ENCODE data around the gene BBS1.
"Not testable (repeated sequence)": the region's sequence is repeated elsewhere in the genome, so short reads cannot be mapped to it uniquely, and the experiment has no call there.

Gene BBS1

GRCh38 chr11:66541892-66542291 is 31.5 kb downstream of the BBS1 start:
- Histone ChIP-seq H3K9me3 (ENCODE audit: insufficient read depth, low read length) (no peaks in the 10 kb centered on the region), H3K4me1 (ENCODE audit: insufficient read depth, insufficient read length) (peaks cover 27% of the 10 kb centered on the region), H3K36me3 (ENCODE audit: insufficient read depth, insufficient read length, low read length) (peaks cover 30% of the 10 kb centered on the region), H3K27me3 (ENCODE audit: insufficient read depth, insufficient read length) (no peaks in the 10 kb centered on the region), H3K9ac (ENCODE audit: insufficient read length, low read depth) (peak overlapping the region; percentile 37), H3K4me3 (ENCODE audit: insufficient read length, low read depth) (no peak overlapping the region)
- TF ChIP-seq ZNF274 (IDR thresholded peaks at IDR 0.05; ENCODE audit: low read depth, low read length) = no peak
- no peak for DNase-seq (ENCODE audit: low read depth, low spot score)

- Histone ChIP-seq H3K4me1 (ENCODE audit: insufficient read depth, insufficient read length) (peaks cover 27% of the 10 kb centered on the region), H3K36me3 (ENCODE audit: insufficient read depth, insufficient read length, low read length) (peaks cover 26% of the 10 kb centered on the region)
- DNase-seq (ENCODE audit: low read depth, low spot score) = no peak
Measured at GRCh38 chr11:66542362-66542761, 31.9 kb downstream of the BBS1 start.

GRCh38 chr11:66543263-66544107 is 33.0 kb downstream of the BBS1 start:
- TF ChIP-seq ZNF274 (IDR thresholded peaks at IDR 0.05; ENCODE audit: low read depth, low read length) (no peak), SUZ12 (IDR thresholded peaks at IDR 0.05; ENCODE audit: extremely low read depth, insufficient read depth, insufficient read length) (no peak), YY1 (IDR thresholded peaks at IDR 0.05; ENCODE audit: insufficient read depth, insufficient read length) (no peak)
- H3K9me3 ChIP-seq (ENCODE audit: insufficient read depth, low read length) = no peaks in the 10 kb centered on the region
- no peaks in the 10 kb centered on the region for H3K27me3 ChIP-seq (ENCODE audit: insufficient read depth, insufficient read length)
- no peak overlapping the region for H3K4me3 ChIP-seq (ENCODE audit: insufficient read length, low read depth)
- no peak for DNase-seq (ENCODE audit: low read depth, low spot score)
- H3K4me1 ChIP-seq (ENCODE audit: insufficient read depth, insufficient read length) = peaks cover 29% of the 10 kb centered on the region
- peaks cover 25% of the 10 kb centered on the region for H3K36me3 ChIP-seq (ENCODE audit: insufficient read depth, insufficient read length, low read length)
- H3K9ac ChIP-seq (ENCODE audit: insufficient read length, low read depth) = peak overlapping the region; percentile 29

More at GRCh38 chr11:66542362-66542761, 31.9 kb downstream of the BBS1 start:
- Histone ChIP-seq H3K9me3 (ENCODE audit: insufficient read depth, low read length) (no peaks in the 10 kb centered on the region), H3K4me3 (ENCODE audit: insufficient read length, low read depth) (no peak overlapping the region), H3K27me3 (ENCODE audit: insufficient read depth, insufficient read length) (no peaks in the 10 kb centered on the region), H3K9ac (ENCODE audit: insufficient read length, low read depth) (peak overlapping the region; percentile 37)
- TF ChIP-seq SUZ12 (IDR thresholded peaks at IDR 0.05; ENCODE audit: extremely low read depth, insufficient read depth, insufficient read length) = no peak
- no peak for TF ChIP-seq ZNF274 (IDR thresholded peaks at IDR 0.05; ENCODE audit: low read depth, low read length)
- no peak for TF ChIP-seq YY1 (IDR thresholded peaks at IDR 0.05; ENCODE audit: insufficient read depth, insufficient read length)

DNA sequence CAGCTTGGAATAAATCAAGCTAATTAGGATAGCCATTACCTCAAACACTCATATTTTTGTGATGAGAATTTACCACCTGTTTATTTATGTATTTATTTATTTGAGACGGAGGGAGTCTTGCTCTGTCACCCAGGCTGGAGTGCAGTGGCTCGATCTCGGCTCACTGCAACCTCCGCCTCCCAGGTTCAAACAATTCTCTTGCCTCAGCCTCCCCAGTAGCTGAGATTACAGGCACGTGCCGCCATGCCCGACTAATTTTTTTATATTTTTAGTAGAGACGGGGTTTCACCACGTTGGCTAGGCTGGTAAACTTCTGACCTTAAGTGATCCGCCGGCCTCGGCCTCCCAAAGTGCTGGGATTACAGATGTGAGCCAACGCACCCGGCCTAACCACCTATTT is 34.5 kb downstream of the BBS1 start:
- Histone ChIP-seq H3K4me3 (ENCODE audit: insufficient read length, low read depth) (peak overlapping the region; percentile 89), H3K36me3 (ENCODE audit: insufficient read depth, insufficient read length, low read length) (peaks cover 19% of the 10 kb centered on the region), H3K4me1 (ENCODE audit: insufficient read depth, insufficient read length) (peaks cover 18% of the 10 kb centered on the region), H3K9ac (ENCODE audit: insufficient read length, low read depth) (peak overlapping the region; percentile 92)
- H3K27me3 ChIP-seq (ENCODE audit: insufficient read depth, insufficient read length); DNase-seq (ENCODE audit: low read depth, low spot score); H3K9me3 ChIP-seq (ENCODE audit: insufficient read depth, low read length): not testable (repeated sequence)

- Histone ChIP-seq H3K27me3 (ENCODE audit: insufficient read depth, insufficient read length) (no peaks in the 10 kb centered on the region), H3K4me1 (ENCODE audit: insufficient read depth, insufficient read length) (peaks cover 18% of the 10 kb centered on the region), H3K9ac (ENCODE audit: insufficient read length, low read depth) (peak within 1 kb of the TSS; percentile 92), H3K4me3 (ENCODE audit: insufficient read length, low read depth) (peak within 1 kb of the TSS; percentile 89), H3K9me3 (ENCODE audit: insufficient read depth, low read length) (no peaks in the 10 kb centered on the region), H3K36me3 (ENCODE audit: insufficient read depth, insufficient read length, low read length) (peaks cover 19% of the 10 kb centered on the region)
- DNase-seq (ENCODE audit: low read depth, low spot score) = peak; percentile 93
- TF ChIP-seq ZNF274 (IDR thresholded peaks at IDR 0.05; ENCODE audit: low read depth, low read length) (no peak), YY1 (IDR thresholded peaks at IDR 0.05; ENCODE audit: insufficient read depth, insufficient read length) (no peak), SUZ12 (IDR thresholded peaks at IDR 0.05; ENCODE audit: extremely low read depth, insufficient read depth, insufficient read length) (no peak)
Measured at GRCh38 chr11:66545701-66546367, 35.4 kb downstream of the BBS1 start, which contains the start of gene ZDHHC24. Gene ZDHHC24, minus strand, starts transcription at chr11:66546048. Its CDS starts 45 bp downstream, at chr11:66546003.

- no peaks in the 10 kb centered on the region for H3K9me3 ChIP-seq (ENCODE audit: insufficient read depth, low read length)
- peak within 1 kb of the TSS; percentile 92 for H3K9ac ChIP-seq (ENCODE audit: insufficient read length, low read depth)
- H3K4me1 ChIP-seq (ENCODE audit: insufficient read depth, insufficient read length) = peaks cover 23% of the 10 kb centered on the region
- no peak for TF ChIP-seq YY1 (IDR thresholded peaks at IDR 0.05; ENCODE audit: insufficient read depth, insufficient read length)
- TF ChIP-seq ZNF274 (IDR thresholded peaks at IDR 0.05; ENCODE audit: low read depth, low read length) = no peak
- no peak for TF ChIP-seq SUZ12 (IDR thresholded peaks at IDR 0.05; ENCODE audit: extremely low read depth, insufficient read depth, insufficient read length)
- no peaks in the 10 kb centered on the region for H3K27me3 ChIP-seq (ENCODE audit: insufficient read depth, insufficient read length)
- H3K36me3 ChIP-seq (ENCODE audit: insufficient read depth, insufficient read length, low read length) = peaks cover 16% of the 10 kb centered on the region
- H3K4me3 ChIP-seq (ENCODE audit: insufficient read length, low read depth) = peak within 1 kb of the TSS; percentile 89
- no peak for DNase-seq (ENCODE audit: low read depth, low spot score)
Measured at GRCh38 chr11:66546368-66546965, 36.0 kb downstream of the BBS1 start, which contains the start of gene ACTN3. Gene ACTN3, plus strand, starts transcription at chr11:66546903. Its CDS starts 35 bp downstream, at chr11:66546938.

Measured in NT2/D1 (cell line).